ENCODE data around the gene AGAP2.

DNA sequence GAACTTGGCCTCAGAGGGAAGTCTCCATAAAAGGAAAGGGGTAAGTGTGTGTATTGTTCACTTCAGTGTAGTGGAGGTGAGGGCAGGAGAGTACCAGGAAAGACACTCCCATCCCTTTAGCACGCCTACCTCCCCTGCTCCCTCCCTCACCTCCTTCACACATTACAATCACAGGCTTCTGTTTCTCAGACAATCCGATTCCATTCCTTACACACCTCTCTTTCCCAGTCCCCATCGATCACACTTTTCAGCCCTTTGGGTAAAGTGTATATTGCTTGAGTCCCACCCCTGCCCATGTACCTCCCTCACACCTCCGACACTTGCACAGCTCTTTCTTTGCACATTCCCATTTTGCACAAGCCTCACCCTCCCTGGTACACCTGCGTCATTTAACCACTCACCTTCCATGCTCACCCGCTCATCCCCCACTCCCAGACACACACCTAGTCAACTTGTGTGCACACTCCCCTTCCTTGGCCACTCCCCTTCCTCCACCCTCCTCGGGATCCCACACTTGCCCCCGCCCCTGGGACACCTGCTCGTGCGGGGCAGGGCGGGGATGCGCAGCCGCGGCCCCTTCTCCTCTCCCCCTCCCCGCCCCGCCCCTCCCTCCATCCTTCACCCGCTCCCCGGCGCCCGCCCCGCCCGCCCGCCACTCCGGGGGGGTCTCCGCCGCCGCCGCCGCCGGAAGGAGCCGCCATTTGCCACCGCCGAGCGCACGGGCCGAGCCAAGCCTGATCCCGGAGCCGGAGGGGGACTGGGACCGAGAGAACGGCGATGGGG is 16.1 kb upstream of the AGAP2 start, which contains the start of gene MARCHF9:
- TF ChIP-seq CTCF (IDR thresholded peaks at IDR 0.05) (no peak), EP300 (IDR thresholded peaks at IDR 0.05) (no peak)

All from tibial nerve (tissue), 4 donors.